ENCODE data around the gene ZC3H7A. TPM values are rescaled to one million over a fixed set of nuclear protein-coding genes. Genes with fewer than 3 reads are reported as not detected.

The ZC3H7A gene
- total RNA-seq, 1 donor from 2014 or later: 64.1 TPM

Other genes starting within 250 kb of the ZC3H7A start
- gene LITAF, start 210.3 kb downstream of the ZC3H7A start, total RNA-seq: 160 TPM
- gene SNN, start 128.8 kb downstream of the ZC3H7A start, total RNA-seq: 23.6 TPM
- gene TXNDC11, start 54.4 kb downstream of the ZC3H7A start, total RNA-seq: 49.9 TPM
- 170 TPM for gene RSL1D1, start 54.3 kb upstream of the ZC3H7A start, total RNA-seq
- gene GSPT1, start 118.7 kb upstream of the ZC3H7A start, total RNA-seq: 134 TPM
- 32.2 TPM for gene NPIPB2, start 144.8 kb upstream of the ZC3H7A start, total RNA-seq
- gene TNFRSF17, start 168.0 kb upstream of the ZC3H7A start, total RNA-seq: 2.2 TPM
- 53.7 TPM for gene SNX29, start 179.5 kb upstream of the ZC3H7A start, total RNA-seq

All from ureter (tissue), 1 donor.